Breast epithelium (tissue), 4 donors: ENCODE measurements around the gene AACS. TPM values are rescaled to one million over a fixed set of nuclear protein-coding genes. Genes with fewer than 3 reads are reported as not detected.
A peak's percentile ranks its signal among the peaks of the same experiment; 100 is the strongest.

Experiments
- DNase-seq, 2 donors: peaks; one replicate each; pipeline ENCODE4 v3.0.0-alpha.2; 2019; ENCODE audit warnings: low spot score in 2 of 2
- H3K27ac ChIP-seq, 2 donors: fragments of 200-600 bp; sonication (generic) in 1 of 2; one replicate each; pipeline ENCODE4 v1.5.1; 2016 to 2019; ENCODE audit warnings: mild to moderate bottlenecking in 1 of 2
- H3K27me3 ChIP-seq, 2 donors: fragments of 200-600 bp; sonication (generic) in 1 of 2; one replicate each; pipeline versions ENCODE4 v1.5.1 to v1.6.0; 2017 to 2019; ENCODE audit warnings: control low read depth in 1 of 2, mild to moderate bottlenecking in 1 of 2
- H3K36me3 ChIP-seq: fragments of 200-600 bp; one replicate; pipeline ENCODE4 v1.5.1; 2019
- H3K4me1 ChIP-seq, 2 donors: fragments of 200-600 bp; sonication (generic); one replicate each; pipeline ENCODE4 v1.5.1; 2016 to 2019; ENCODE audit warnings: control low read depth in 1 of 2
- H3K4me3 ChIP-seq, 3 donors: fragments of 200-600 bp; sonication (generic); 1 replicate in 2 of 3; 2 replicates in 1 of 3; pipeline ENCODE4 v1.5.1; 2016 to 2019; ENCODE audit warnings: mild to moderate bottlenecking in 3 of 3, moderate library complexity in 2 of 3
- H3K9me3 ChIP-seq, 2 donors: fragments of 200-600 bp; sonication (generic) in 1 of 2; one replicate each; pipeline ENCODE4 v1.5.1; 2016 to 2019; ENCODE audit warnings: control low read depth in 1 of 2
- POLR2A ChIP-seq: fragments of 450-650 bp; IDR thresholded peaks from one replicate; pipeline ENCODE4 v1.6.1; 2016; ENCODE audit warnings: antibody characterized with exemption, mild to moderate bottlenecking, moderate library complexity
- POLR2AphosphoS5 ChIP-seq, 3 donors: sonication (generic); formaldehyde crosslinking; IDR thresholded peaks; one replicate each; pipeline ENCODE4 v1.6.1; 2017; ENCODE audit warnings: antibody characterized with exemption in 3 of 3
- intact Hi-C: fragments of 100-400 bp; cut with DNase I; formaldehyde crosslinking; loops from one replicate; pipeline ENCODE4 v1.15.1; 2023; ENCODE audit warnings: low total_unique reads
- total RNA-seq, 3 donors: library from RNA; depleted of rRNA; stranded (reverse); fragments of >200 nt; gene quantifications; one replicate each; pipeline ENCODE4 v1.1.0, GENCODE V29; 2016
- TF ChIP-seq, protein P1 (sequence below), 3 donors: fragments of 450-650 bp; IDR thresholded peaks; one replicate each; pipeline ENCODE4 v1.5.1; 2016 to 2017; ENCODE audit warnings: antibody characterized with exemption in 3 of 3, mild to moderate bottlenecking in 3 of 3, moderate library complexity in 3 of 3

Gene AACS
- total RNA-seq, 3 donors from 2014 or later = 28.8 to 79.0 (median 33.7) TPM

DNA sequence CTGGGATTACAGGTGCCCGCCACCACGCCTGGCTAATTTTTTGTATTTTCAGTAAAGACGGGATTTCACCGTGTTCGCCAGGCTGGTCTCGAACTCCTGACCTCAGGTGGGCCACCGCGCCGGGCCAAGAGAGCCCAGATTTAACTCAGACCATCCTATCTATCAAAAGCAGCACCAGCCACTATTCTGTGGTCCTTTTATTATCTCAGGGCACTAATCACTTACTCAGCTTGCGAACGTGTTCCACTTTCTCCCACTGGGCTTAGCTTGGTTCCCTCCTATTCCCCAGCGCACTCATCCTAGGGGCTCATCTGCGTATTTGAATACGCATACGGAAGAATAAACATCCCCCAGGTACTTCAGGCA is 16.2 kb upstream of the AACS start:
- no peak for DNase-seq
- TF ChIP-seq POLR2AphosphoS5 (IDR thresholded peaks at IDR 0.05) = no peak
- TF ChIP-seq POLR2A = no peak
- TF ChIP-seq, protein P1, sequence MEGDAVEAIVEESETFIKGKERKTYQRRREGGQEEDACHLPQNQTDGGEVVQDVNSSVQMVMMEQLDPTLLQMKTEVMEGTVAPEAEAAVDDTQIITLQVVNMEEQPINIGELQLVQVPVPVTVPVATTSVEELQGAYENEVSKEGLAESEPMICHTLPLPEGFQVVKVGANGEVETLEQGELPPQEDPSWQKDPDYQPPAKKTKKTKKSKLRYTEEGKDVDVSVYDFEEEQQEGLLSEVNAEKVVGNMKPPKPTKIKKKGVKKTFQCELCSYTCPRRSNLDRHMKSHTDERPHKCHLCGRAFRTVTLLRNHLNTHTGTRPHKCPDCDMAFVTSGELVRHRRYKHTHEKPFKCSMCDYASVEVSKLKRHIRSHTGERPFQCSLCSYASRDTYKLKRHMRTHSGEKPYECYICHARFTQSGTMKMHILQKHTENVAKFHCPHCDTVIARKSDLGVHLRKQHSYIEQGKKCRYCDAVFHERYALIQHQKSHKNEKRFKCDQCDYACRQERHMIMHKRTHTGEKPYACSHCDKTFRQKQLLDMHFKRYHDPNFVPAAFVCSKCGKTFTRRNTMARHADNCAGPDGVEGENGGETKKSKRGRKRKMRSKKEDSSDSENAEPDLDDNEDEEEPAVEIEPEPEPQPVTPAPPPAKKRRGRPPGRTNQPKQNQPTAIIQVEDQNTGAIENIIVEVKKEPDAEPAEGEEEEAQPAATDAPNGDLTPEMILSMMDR (IDR thresholded peaks at IDR 0.05) = no peak
- H3K27me3 ChIP-seq = no peaks in the 10 kb centered on the region
- intact Hi-C loops = no loop called here
- H3K9me3 ChIP-seq = no peaks in the 10 kb centered on the region
- H3K27ac ChIP-seq = peak overlapping the region in 1 of 2 donors; percentile 38
- peak overlapping the region; percentile 41 to 83 (median 60) for H3K4me3 ChIP-seq
- peaks cover 0 to 3% of the 10 kb centered on the region in 2 donors for H3K4me1 ChIP-seq
- no peaks in the 10 kb centered on the region for H3K36me3 ChIP-seq

DNA sequence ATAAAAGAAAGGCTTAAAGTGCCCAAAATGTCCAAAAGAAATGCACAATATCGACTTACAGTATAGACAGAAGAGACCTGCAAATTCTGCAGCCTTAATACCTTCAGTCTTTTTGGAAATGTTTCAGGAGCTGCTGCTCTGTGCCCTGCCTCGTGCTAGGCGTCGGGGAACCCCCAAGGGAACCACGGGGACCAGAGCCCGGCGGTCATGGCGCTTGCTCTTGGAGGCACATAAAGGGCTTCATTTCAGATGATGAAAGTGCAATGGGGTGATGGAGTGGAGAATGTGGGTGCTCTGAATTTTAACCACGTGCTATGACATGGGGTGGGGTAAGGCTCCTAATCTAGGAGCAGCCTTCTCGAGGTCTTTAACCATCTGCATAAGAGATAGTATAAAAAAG is 14.8 kb upstream of the AACS start:
- peaks cover 0 to 3% of the 10 kb centered on the region in 2 donors for H3K4me1 ChIP-seq
- no peaks in the 10 kb centered on the region for H3K9me3 ChIP-seq
- TF ChIP-seq POLR2A (no peak), POLR2AphosphoS5 (IDR thresholded peaks at IDR 0.05) (no peak)
- TF ChIP-seq, protein P1 (IDR thresholded peaks at IDR 0.05) = no peak
- intact Hi-C loops = no loop called here
- H3K36me3 ChIP-seq = no peaks in the 10 kb centered on the region
- DNase-seq = no peak
- no peaks in the 10 kb centered on the region for H3K27me3 ChIP-seq
- H3K27ac ChIP-seq = no peak overlapping the region
- H3K4me3 ChIP-seq = no peak overlapping the region

DNA sequence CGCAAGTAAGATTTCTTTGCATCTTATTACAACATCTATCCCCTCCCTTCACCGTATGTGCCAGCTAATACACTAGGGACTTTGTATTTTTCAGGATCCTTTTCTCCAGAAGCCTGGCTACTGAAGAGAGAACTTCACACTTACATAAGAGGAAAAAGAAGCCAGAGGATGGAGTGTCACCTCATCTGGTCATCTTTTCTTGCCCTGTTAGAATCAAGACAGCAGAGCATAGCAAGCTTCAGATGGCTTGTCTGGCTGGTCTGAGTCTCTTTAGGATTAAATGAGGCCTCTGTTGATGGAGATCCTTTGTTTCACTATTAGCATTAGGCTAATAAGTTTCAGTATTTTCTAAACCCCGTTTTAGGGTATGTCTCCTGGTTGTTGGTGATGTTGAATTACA is 14.4 kb upstream of the AACS start:
- intact Hi-C loops = no loop called here
- TF ChIP-seq POLR2A = no peak
- TF ChIP-seq, protein P1 (IDR thresholded peaks at IDR 0.05) = no peak
- TF ChIP-seq POLR2AphosphoS5 (IDR thresholded peaks at IDR 0.05) = no peak

DNA sequence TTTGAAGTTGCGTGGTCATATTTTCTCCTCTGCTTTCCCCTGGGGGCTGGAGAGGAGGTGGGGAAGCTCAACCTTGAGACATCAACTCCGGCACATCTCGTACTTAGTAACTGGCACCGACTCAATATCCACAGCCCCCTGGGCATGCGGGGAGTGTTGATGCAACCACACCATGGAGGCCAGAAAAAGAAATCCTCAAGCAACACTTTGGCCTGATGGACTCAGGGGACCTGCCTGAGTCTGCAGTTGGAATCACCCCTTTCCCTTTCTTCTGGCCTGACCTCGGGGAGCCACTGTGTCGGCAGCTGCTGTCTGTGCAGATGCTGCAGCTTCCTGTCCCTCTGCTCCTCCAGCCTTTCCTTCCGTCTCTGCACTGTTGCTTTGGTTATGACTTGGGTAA is 11.4 kb upstream of the AACS start:
- peaks cover 0 to 3% of the 10 kb centered on the region in 2 donors for H3K4me1 ChIP-seq
- intact Hi-C loops = no loop called here
- TF ChIP-seq POLR2AphosphoS5 (IDR thresholded peaks at IDR 0.05) = no peak

More for the DNA sequence above, 14.4 kb upstream of the AACS start:
- Histone ChIP-seq H3K27ac (no peak overlapping the region), H3K9me3 (no peaks in the 10 kb centered on the region), H3K4me3 (no peak overlapping the region), H3K27me3 (no peaks in the 10 kb centered on the region), H3K4me1 (peaks cover 0 to 3% of the 10 kb centered on the region in 2 donors), H3K36me3 (no peaks in the 10 kb centered on the region)
- no peak for DNase-seq

DNA sequence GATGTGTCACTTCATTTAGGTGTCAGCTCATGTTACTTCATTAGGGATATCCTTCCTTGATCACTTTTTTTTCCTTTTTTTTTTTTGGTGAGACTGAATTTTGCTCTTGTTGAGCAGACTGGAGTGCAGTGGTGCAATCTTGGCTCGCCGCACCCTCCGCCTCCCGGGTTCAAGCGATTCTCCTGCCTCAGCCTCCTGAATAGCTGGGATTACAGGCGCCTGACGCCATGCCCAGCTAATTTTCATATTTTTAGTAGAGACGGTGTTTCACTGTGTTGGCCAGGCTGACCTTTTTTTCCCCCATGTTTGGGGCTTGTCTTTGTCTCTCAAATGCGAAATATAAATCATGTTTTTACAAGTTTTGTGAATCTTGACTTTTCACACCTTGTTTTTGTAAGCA is 9.6 kb upstream of the AACS start:
- Histone ChIP-seq H3K36me3 (no peaks in the 10 kb centered on the region), H3K27ac (no peak overlapping the region), H3K9me3 (no peaks in the 10 kb centered on the region), H3K27me3 (no peaks in the 10 kb centered on the region), H3K4me3 (no peak overlapping the region), H3K4me1 (no peaks in the 10 kb centered on the region)
- DNase-seq = no peak
- intact Hi-C loops = no loop called here
- TF ChIP-seq, protein P1 (IDR thresholded peaks at IDR 0.05) = no peak
- TF ChIP-seq POLR2A = no peak
- no peak for TF ChIP-seq POLR2AphosphoS5 (IDR thresholded peaks at IDR 0.05)

More for the DNA sequence above, 11.4 kb upstream of the AACS start:
- Histone ChIP-seq H3K4me3 (no peak overlapping the region), H3K36me3 (no peaks in the 10 kb centered on the region), H3K9me3 (no peaks in the 10 kb centered on the region), H3K27ac (no peak overlapping the region), H3K27me3 (no peaks in the 10 kb centered on the region)
- peak in 1 of 2 donors; percentile 65 for DNase-seq

DNA sequence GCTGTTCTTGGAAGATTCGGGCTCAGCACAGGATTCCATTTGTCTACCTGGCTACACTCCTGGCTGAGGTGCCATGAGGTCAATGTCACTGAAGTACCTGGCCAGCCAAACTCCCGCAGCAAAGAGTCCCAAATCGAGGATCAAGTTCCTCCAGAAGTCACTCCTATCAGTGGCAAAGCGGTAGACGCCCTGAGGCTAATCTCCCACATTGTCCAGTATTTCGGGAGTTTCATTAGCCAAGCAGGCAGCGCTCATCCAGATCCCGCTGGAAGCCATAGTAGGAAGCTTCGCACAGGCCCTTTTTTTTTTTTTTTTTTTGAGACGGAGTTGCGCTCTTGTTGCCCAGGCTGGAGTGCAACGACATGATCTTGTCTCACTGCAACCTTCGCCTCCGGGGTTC is 8.9 kb upstream of the AACS start:
- Histone ChIP-seq H3K4me1 (no peaks in the 10 kb centered on the region), H3K27me3 (no peaks in the 10 kb centered on the region), H3K36me3 (no peaks in the 10 kb centered on the region), H3K27ac (no peak overlapping the region), H3K9me3 (no peaks in the 10 kb centered on the region), H3K4me3 (no peak overlapping the region)
- intact Hi-C loops = no loop called here
- DNase-seq = no peak
- TF ChIP-seq, protein P1 (IDR thresholded peaks at IDR 0.05) = no peak
- TF ChIP-seq POLR2AphosphoS5 (IDR thresholded peaks at IDR 0.05) (no peak), POLR2A (no peak)
